Uterus (tissue), 4 donors: ENCODE measurements around the gene WNT9A. TPM values are rescaled to one million over a fixed set of nuclear protein-coding genes. Genes with fewer than 3 reads are reported as not detected.

ENCODE experiments used
- DNase-seq, 2 donors: peaks; one replicate each; pipeline ENCODE4 v3.0.0-alpha.2; 2019 to 2020
- H3K27ac ChIP-seq, 2 donors: fragments of 200-600 bp; sonication (generic); 1 replicate in 1 of 2; 2 replicates in 1 of 2; pipeline ENCODE4 v1.5.1; 2016 to 2018
- H3K27me3 ChIP-seq, 2 donors: fragments of 200-600 bp; sonication (generic); one replicate each; pipeline ENCODE4 v1.5.1; 2018 to 2019; ENCODE audit warnings: control low read depth in 1 of 2
- H3K36me3 ChIP-seq, 2 donors: fragments of 200-600 bp; sonication (generic); one replicate each; pipeline ENCODE4 v1.5.1; 2019; ENCODE audit warnings: control low read depth in 1 of 2
- H3K4me1 ChIP-seq, 2 donors: fragments of 200-600 bp; sonication (generic); one replicate each; pipeline ENCODE4 v1.5.1; 2018 to 2019; ENCODE audit warnings: control low read depth in 1 of 2
- H3K4me3 ChIP-seq, 2 donors: fragments of 200-600 bp; sonication (generic); 1 replicate in 1 of 2; 2 replicates in 1 of 2; pipeline ENCODE4 v1.5.1; 2018 to 2019; ENCODE audit warnings: mild to moderate bottlenecking in 1 of 2
- H3K9me3 ChIP-seq, 2 donors: fragments of 200-600 bp; sonication (generic); one replicate each; pipeline ENCODE4 v1.5.1; 2019; ENCODE audit warnings: control low read depth in 1 of 2
- POLR2A ChIP-seq, 2 donors: fragments of 450-650 bp; IDR thresholded peaks; one replicate each; pipeline ENCODE4 v1.6.1; 2016; ENCODE audit warnings: antibody characterized with exemption in 2 of 2, mild to moderate bottlenecking in 1 of 2, moderate library complexity in 1 of 2
- intact Hi-C: fragments of 100-400 bp; cut with DNase I; formaldehyde crosslinking; loops from one replicate; pipeline ENCODE4 v1.15.1; 2023; ENCODE audit warnings: low total_unique reads
- total RNA-seq, 4 donors: library from RNA; depleted of rRNA in 3 of 4; stranded (reverse); fragments of >200 nt in 3 of 4; gene quantifications; one replicate each; pipeline versions ENCODE4 v1.1.0 to v1.2.4, GENCODE V29; 2014 to 2023
- TF ChIP-seq, protein P1 (sequence below), 4 experiments: fragments of 200-600 bp in 2 of 4; fragments of 450-650 bp in 2 of 4; sonication (generic) in 2 of 4; IDR thresholded peaks; one replicate each; pipeline ENCODE4 v1.5.1; 2016 to 2019; ENCODE audit warnings: antibody characterized with exemption in 4 of 4, mild to moderate bottlenecking in 2 of 4, moderate library complexity in 1 of 4
- donor health status: DM: yes; HTN: yes; CAD: no.

The WNT9A gene
- total RNA-seq, 4 donors from 2014 or later: 2.4 to 6.8 (median 4.4) TPM; not detected in 1

DNA sequence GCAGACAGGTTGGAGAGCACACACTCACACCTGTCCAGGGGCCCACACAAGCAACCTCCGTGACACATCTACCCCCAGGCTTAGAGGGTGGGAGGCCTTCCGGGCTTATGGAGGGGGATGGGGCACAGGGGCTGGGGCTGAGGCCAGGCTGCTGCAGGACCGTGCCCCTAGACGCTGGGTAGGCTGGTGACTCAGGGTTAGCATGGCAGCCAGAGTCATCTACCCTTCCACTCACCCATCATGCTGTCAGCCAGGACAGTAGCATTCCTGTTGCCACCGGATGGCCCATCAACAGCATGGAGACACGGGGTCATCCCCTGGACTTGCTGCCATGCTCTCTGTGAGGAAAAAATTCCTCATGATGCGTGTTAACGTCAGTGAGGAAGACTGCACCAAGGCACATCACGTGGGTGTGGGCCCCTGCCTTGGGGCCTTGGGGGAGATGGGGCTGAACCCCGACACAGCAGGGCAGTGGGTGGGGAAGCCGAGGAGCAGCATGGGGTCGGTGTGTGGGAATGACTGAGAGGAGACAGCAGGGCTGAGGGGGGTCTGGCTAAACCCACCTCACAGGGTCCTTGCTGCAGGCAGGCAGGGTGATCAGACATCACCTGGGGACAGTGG, 52.8 kb downstream of the WNT9A start:
- intact Hi-C loops: no loop called here

DNA sequence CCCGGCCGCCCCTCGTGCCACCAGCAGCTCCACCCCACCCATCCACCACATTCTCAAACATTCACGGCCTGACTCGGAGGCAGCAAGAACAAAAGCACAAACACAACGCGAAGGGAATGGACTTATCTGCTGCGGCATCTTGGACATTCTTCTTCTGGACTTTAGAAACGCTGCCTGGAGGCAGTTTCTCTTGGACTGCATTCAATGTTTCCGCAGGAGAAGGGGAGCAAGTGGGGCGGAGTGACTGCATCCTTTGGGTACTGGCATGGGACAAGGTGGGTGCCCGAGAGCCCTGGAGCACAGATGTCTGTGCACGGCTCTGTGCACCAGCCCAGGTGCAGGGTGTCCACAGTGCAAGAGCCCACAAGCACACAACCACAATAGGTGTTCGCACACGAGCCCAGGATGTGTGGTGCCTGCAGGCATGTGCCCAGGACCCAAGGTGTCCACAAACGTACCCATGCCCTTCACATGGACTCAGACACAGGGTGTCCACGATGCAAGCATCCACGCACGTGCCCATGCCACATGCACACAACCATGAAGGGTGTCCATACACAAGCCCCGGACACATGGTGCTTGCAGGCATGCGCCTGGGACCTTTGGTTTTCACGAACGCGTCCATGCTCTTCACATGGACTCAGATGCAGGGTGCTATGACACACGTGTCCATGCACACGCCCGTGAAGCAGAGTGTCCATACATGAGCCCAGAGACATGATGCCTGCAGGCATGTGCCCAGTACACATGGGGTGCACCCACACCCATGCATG, 53.6 kb downstream of the WNT9A start:
- Histone ChIP-seq H3K36me3 (no peaks in the 10 kb centered on the region), H3K4me1 (no peaks in the 10 kb centered on the region), H3K9me3 (no peaks in the 10 kb centered on the region), H3K27ac (no peak overlapping the region), H3K27me3 (no peaks in the 10 kb centered on the region), H3K4me3 (no peak overlapping the region)
- TF ChIP-seq, protein P1, sequence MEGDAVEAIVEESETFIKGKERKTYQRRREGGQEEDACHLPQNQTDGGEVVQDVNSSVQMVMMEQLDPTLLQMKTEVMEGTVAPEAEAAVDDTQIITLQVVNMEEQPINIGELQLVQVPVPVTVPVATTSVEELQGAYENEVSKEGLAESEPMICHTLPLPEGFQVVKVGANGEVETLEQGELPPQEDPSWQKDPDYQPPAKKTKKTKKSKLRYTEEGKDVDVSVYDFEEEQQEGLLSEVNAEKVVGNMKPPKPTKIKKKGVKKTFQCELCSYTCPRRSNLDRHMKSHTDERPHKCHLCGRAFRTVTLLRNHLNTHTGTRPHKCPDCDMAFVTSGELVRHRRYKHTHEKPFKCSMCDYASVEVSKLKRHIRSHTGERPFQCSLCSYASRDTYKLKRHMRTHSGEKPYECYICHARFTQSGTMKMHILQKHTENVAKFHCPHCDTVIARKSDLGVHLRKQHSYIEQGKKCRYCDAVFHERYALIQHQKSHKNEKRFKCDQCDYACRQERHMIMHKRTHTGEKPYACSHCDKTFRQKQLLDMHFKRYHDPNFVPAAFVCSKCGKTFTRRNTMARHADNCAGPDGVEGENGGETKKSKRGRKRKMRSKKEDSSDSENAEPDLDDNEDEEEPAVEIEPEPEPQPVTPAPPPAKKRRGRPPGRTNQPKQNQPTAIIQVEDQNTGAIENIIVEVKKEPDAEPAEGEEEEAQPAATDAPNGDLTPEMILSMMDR (IDR thresholded peaks at IDR 0.05): no peak
- TF ChIP-seq POLR2A (IDR thresholded peaks at IDR 0.05): no peak
- DNase-seq: peak in 1 of 2 donors; percentile 9
- intact Hi-C loops: no loop called here

More for the DNA sequence above, 52.8 kb downstream of the WNT9A start:
- Histone ChIP-seq H3K4me1 (no peaks in the 10 kb centered on the region), H3K27ac (no peak overlapping the region), H3K27me3 (no peaks in the 10 kb centered on the region), H3K4me3 (no peak overlapping the region), H3K9me3 (no peaks in the 10 kb centered on the region), H3K36me3 (no peaks in the 10 kb centered on the region)
- TF ChIP-seq, protein P1 (IDR thresholded peaks at IDR 0.05): no peak
- TF ChIP-seq POLR2A (IDR thresholded peaks at IDR 0.05): no peak
- DNase-seq: peak in 1 of 2 donors; percentile 9

DNA sequence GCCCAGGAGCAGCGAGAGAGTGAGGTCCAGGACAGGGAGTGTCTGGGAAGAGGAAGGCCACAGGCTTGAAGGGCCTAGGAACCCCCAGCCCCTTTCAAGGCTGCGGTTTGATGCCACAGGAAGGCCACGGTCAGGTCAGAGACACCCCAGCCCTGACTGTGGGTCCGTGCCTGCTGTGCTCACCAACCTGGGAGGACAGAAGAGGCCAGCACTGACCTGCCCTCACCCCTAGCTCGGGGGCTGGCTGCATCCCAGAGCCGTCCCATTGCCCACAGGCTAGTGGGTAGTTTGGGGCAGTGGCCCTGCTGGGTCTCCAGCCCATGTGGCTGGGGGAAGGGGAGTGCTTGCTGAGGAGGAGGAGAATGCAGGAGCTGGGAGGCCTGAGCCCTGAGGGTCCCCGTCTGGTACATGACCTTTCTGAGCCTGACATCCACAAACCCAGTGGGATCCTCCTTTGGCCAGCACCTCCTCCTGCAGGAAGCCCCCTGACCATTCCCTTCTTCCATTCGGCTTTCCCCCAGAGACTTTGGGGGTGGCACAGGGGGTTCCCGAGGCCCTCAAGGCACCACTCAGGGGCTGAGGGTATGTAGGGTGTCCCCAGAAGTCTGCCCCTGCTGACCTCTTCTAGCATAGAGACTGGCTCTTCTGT, 54.3 kb downstream of the WNT9A start:
- no peak for TF ChIP-seq POLR2A (IDR thresholded peaks at IDR 0.05)
- TF ChIP-seq, protein P1 (IDR thresholded peaks at IDR 0.05): no peak
- Histone ChIP-seq H3K4me1 (no peaks in the 10 kb centered on the region), H3K36me3 (no peaks in the 10 kb centered on the region), H3K27me3 (no peaks in the 10 kb centered on the region), H3K9me3 (no peaks in the 10 kb centered on the region), H3K4me3 (no peak overlapping the region), H3K27ac (no peak overlapping the region)
- intact Hi-C loops: no loop called here
- DNase-seq: no peak

DNA sequence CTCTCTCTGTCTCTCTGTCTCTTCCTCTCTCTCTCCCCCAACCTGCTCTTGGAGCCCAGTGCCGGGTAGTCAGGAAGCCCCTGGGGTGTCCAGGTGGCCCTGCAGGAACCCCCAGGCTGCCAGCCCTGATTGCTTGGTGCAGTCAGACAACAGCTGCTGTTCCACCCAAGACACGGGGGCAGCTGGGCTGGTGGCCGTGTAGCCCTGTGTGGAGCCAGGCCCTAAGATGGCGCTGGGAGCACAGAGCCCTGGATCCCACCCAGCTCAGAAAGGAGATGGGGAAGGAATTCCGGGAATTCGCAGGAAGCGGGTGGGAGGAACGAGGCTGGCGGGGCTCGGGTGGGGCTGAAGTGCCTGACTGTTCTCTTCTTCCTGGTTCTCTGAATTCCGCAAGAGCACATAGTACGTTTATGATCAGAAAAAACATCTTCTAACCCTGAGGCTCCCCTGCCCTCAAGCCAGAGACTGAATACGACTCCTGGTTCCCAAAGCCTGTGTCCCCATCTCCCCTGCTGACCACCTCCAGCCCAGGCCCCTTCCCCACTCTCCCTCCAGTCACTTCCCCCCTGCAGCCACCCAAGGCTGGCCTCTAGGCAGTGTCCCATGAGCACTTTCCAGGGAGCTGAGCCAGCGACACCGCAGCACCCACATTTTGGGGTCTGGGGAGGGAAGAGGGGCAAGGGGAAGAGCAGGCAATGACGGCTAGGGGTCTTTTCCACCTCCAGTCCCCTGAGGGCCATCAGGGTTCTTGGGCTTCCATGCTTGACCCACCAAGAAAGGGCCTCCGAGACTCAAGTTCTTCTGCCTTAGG, 55.0 kb downstream of the WNT9A start:
- Histone ChIP-seq H3K4me1 (no peaks in the 10 kb centered on the region), H3K9me3 (no peaks in the 10 kb centered on the region), H3K27ac (no peak overlapping the region), H3K36me3 (no peaks in the 10 kb centered on the region), H3K4me3 (no peak overlapping the region), H3K27me3 (no peaks in the 10 kb centered on the region)
- intact Hi-C loops: no loop called here
- no peak for TF ChIP-seq POLR2A (IDR thresholded peaks at IDR 0.05)
- TF ChIP-seq, protein P1 (IDR thresholded peaks at IDR 0.05): no peak
- DNase-seq: peak in 1 of 2 donors; percentile 11
